Caco-2 (cell line): ENCODE data around the gene RBFOX1. TPM values are rescaled to one million over a fixed set of nuclear protein-coding genes. Genes with fewer than 3 reads are reported as not detected.
A peak's percentile ranks its signal among the peaks of the same experiment; 100 is the strongest.

Experiments
- Bru-seq: library from RNA; stranded (reverse); fragments of 400-500 nt; gene quantifications from one replicate; lab custom pipeline; 2021; lab: Mats Ljungman, UMichigan
- BruChase-seq, 2 experiments: library from RNA; stranded (reverse); fragments of 400-500 nt; gene quantifications; one replicate each; lab custom pipeline; 2021; lab: Mats Ljungman, UMichigan
- BruUV-seq: library from RNA; stranded (reverse); fragments of 400-500 nt; replicated peaks from 2 replicates; lab custom pipeline; 2021; lab: Mats Ljungman, UMichigan
- CTCF ChIA-PET: fragments of 300-600 bp; sonication (Branson Sonifier 250); formaldehyde crosslinking; loops from one replicate; lab custom pipeline; 2022; ENCODE audit warnings: antibody characterized with exemption; lab: Charles Lee
- POLR2A ChIA-PET: fragments of 300-600 bp; sonication (Branson Sonifier 250); formaldehyde crosslinking; loops from one replicate; lab custom pipeline; 2022; ENCODE audit warnings: antibody characterized with exemption; lab: Charles Lee
- DNase-seq, 2 experiments: peaks; one replicate each; pipeline versions ENCODE4 v3.0.0 to v3.0.0-alpha.2; 2020 to 2022
- H3K27me3 ChIP-seq: replicated peaks from 2 replicates; pipeline ENCODE4 v1.6.0; 2011; ENCODE audit warnings: low read length; ENCODE audit not compliant: control insufficient read depth, insufficient read depth
- H3K36me3 ChIP-seq: 2 replicates; pipeline ENCODE4 v1.5.1; 2011; ENCODE audit warnings: low read length; ENCODE audit not compliant: control insufficient read depth, insufficient read depth
- H3K4me1 ChIP-seq: fragments of 250-450 bp; sonication (Bioruptor Pico); 2 replicates; pipeline ENCODE4 v1.5.1; 2020; ENCODE audit warnings: mild to moderate bottlenecking
- H3K4me3 ChIP-seq: 2 replicates; pipeline ENCODE4 v1.5.1; 2011; ENCODE audit warnings: low read depth, mild to moderate bottlenecking, control low read depth, low read length
- H3K9me3 ChIP-seq: fragments of 250-450 bp; sonication (Bioruptor Pico); 2 replicates; pipeline ENCODE4 v1.5.1; 2020; ENCODE audit warnings: mild to moderate bottlenecking, moderate library complexity
- H3K27ac Mint-ChIP-seq: one replicate; pipeline ENCODE4 v1.8.0; 2022; ENCODE audit warnings: mixed read lengths; ENCODE audit not compliant: unreplicated experiment
- H3K27me3 Mint-ChIP-seq: one replicate; pipeline ENCODE4 v1.8.0; 2022; ENCODE audit warnings: mixed read lengths; ENCODE audit not compliant: insufficient read depth, unreplicated experiment
- H3K36me3 Mint-ChIP-seq: one replicate; pipeline ENCODE4 v1.8.0; 2022; ENCODE audit warnings: mild to moderate bottlenecking, mixed read lengths; ENCODE audit not compliant: insufficient read depth, unreplicated experiment
- H3K4me1 Mint-ChIP-seq: one replicate; pipeline ENCODE4 v1.8.0; 2022; ENCODE audit warnings: low read depth, mixed read lengths; ENCODE audit not compliant: unreplicated experiment
- H3K4me3 Mint-ChIP-seq: one replicate; pipeline ENCODE4 v1.8.0; 2022; ENCODE audit warnings: mild to moderate bottlenecking, moderate library complexity, mixed read lengths; ENCODE audit not compliant: unreplicated experiment
- H3K9me3 Mint-ChIP-seq: one replicate; pipeline ENCODE4 v1.8.0; 2022; ENCODE audit warnings: mixed read lengths; ENCODE audit not compliant: unreplicated experiment
- CTCF ChIP-seq, 2 experiments: fragments of 200-600 bp in 1 of 2; IDR thresholded peaks; 1 replicate in 1 of 2; 2 replicates in 1 of 2; pipeline versions ENCODE4 v1.5.1 to v1.8.0; 2011 to 2022; ENCODE audit warnings: antibody characterized with exemption in 1 of 2, control low read depth in 1 of 2, inconsistent platforms in 1 of 2, low read depth in 1 of 2, low read length in 1 of 2, mild to moderate bottlenecking in 1 of 2, moderate library complexity in 1 of 2; ENCODE audit not compliant: insufficient read depth in 1 of 2, severe bottlenecking in 1 of 2, unreplicated experiment in 1 of 2
- intact Hi-C: fragments of 100-400 bp; cut with micrococcal nuclease; formaldehyde crosslinking; loops from one replicate; pipeline ENCODE4 v1.10.0; 2022; ENCODE audit not compliant: unreplicated experiment
- long read RNA-seq: library from polyadenylated mRNA; stranded (forward); transcript quantifications from one replicate; pipeline ENCODE4 v2.0.0, GENCODE V29; 2022
- total RNA-seq: library from RNA; stranded (reverse); gene quantifications from 2 replicates; pipeline ENCODE4 v1.2.3, GENCODE V29; 2022

Gene RBFOX1
- total RNA-seq = 0.67 and 0.91 TPM in 2 replicates
- Bru-seq, nascent RNA = percentile 2 among the genes with signal in this experiment
- BruChase-seq, experiment 1, labeled RNA remaining after a 2-hour chase = percentile 5 among the genes with signal in this experiment
- BruChase-seq, experiment 2, labeled RNA remaining after a 6-hour chase = percentile 4 among the genes with signal in this experiment
- long read RNA-seq = 0 reads

GRCh38 chr16:7332611-7333010 lies at the start of gene RBFOX1:
RBFOX1 (plus strand) TSS chr16:7332845.
- H3K9me3 ChIP-seq = no peaks in the 10 kb centered on the region
- CTCF ChIA-PET = no interaction called here
- TF ChIP-seq CTCF (IDR thresholded peaks at IDR 0.05; ENCODE audit: insufficient read depth in 1 of 2, low read depth in 1 of 2, low read length in 1 of 2, severe bottlenecking in 1 of 2, unreplicated experiment in 1 of 2) = no peak
- H3K9me3 Mint-ChIP-seq = no peaks in the 10 kb centered on the region
- no peak within 1 kb of the TSS for H3K4me3 ChIP-seq
- H3K4me1 Mint-ChIP-seq = no peaks in the 10 kb centered on the region
- intact Hi-C loops = no loop called here
- H3K36me3 Mint-ChIP-seq = no peaks in the 10 kb centered on the region
- BruUV-seq = no TSS peak
- H3K27me3 Mint-ChIP-seq = peaks cover 18% of the 10 kb centered on the region
- no peaks in the 10 kb centered on the region for H3K27me3 ChIP-seq
- H3K4me3 Mint-ChIP-seq = no peak within 1 kb of the TSS
- POLR2A ChIA-PET = no interaction called here
- no peak for DNase-seq
- H3K4me1 ChIP-seq = no peaks in the 10 kb centered on the region
- no peaks in the 10 kb centered on the region for H3K36me3 ChIP-seq
- H3K27ac Mint-ChIP-seq = no peak within 1 kb of the TSS

GRCh38 chr16:7284780-7285179 lies 47.9 kb upstream of the RBFOX1 start:
- ChIA-PET CTCF (no interaction called here), POLR2A (no interaction called here)
- Mint-ChIP-seq H3K36me3 (no peaks in the 10 kb centered on the region), H3K27ac (no peak overlapping the region), H3K27me3 (peaks cover 9% of the 10 kb centered on the region), H3K9me3 (no peaks in the 10 kb centered on the region), H3K4me3 (no peak overlapping the region), H3K4me1 (no peaks in the 10 kb centered on the region)
- Histone ChIP-seq H3K4me3 (no peak overlapping the region), H3K4me1 (no peaks in the 10 kb centered on the region), H3K36me3 (no peaks in the 10 kb centered on the region), H3K27me3 (no peaks in the 10 kb centered on the region), H3K9me3 (peaks cover 5% of the 10 kb centered on the region; the same call in 1 of the 2 replicates)
- no peak for DNase-seq
- no peak for TF ChIP-seq CTCF (IDR thresholded peaks at IDR 0.05; ENCODE audit: insufficient read depth in 1 of 2, low read depth in 1 of 2, low read length in 1 of 2, severe bottlenecking in 1 of 2, unreplicated experiment in 1 of 2)
- no TSS peak for BruUV-seq
- intact Hi-C loops = no loop called here

DNA sequence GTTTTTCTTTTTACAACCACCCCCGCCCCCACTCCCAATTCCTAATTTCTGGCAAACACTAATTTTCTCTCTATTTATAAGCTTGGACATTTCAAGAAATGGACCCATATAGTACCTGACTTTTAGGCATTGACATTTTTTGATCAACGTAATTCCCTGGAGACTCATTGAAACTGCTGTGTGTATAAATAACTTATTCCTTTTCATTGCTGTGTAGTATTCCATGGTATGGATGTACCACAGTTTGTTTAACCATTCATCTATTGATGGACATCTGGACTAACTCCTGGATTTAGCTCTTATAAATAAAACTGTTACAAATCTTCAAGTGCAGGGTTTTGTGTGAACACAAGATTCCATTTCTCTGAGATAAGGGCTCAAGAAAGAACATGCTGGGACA lies 47.1 kb upstream of the RBFOX1 start:
- H3K4me1 ChIP-seq = no peaks in the 10 kb centered on the region
- no peak for TF ChIP-seq CTCF (IDR thresholded peaks at IDR 0.05; ENCODE audit: insufficient read depth in 1 of 2, low read depth in 1 of 2, low read length in 1 of 2, severe bottlenecking in 1 of 2, unreplicated experiment in 1 of 2)
- no peaks in the 10 kb centered on the region for H3K36me3 ChIP-seq
- no peaks in the 10 kb centered on the region for H3K9me3 Mint-ChIP-seq
- intact Hi-C loops = no loop called here
- no peak for DNase-seq
- H3K4me1 Mint-ChIP-seq = no peaks in the 10 kb centered on the region
- H3K9me3 ChIP-seq = peaks cover 5% of the 10 kb centered on the region; the same call in 1 of the 2 replicates
- H3K4me3 Mint-ChIP-seq = no peak overlapping the region
- BruUV-seq = no TSS peak
- no peak overlapping the region for H3K27ac Mint-ChIP-seq
- no peak overlapping the region for H3K4me3 ChIP-seq
- no peaks in the 10 kb centered on the region for H3K36me3 Mint-ChIP-seq
- no peaks in the 10 kb centered on the region for H3K27me3 ChIP-seq
- peaks cover 9% of the 10 kb centered on the region for H3K27me3 Mint-ChIP-seq
- POLR2A ChIA-PET = no interaction called here
- CTCF ChIA-PET = interaction anchor here (0.7 kb wide), 1 partner anchor 21 kb away, joined by 7 read pairs; no protein-coding TSS in a partner anchor
